Measurements from ENCODE around the gene ZC2HC1B.
A peak's percentile ranks its signal among the peaks of the same experiment; 100 is the strongest.
"Not testable (repeated sequence)": the region's sequence is repeated elsewhere in the genome, so short reads cannot be mapped to it uniquely, and the experiment has no call there.

ZC2HC1B gene

GRCh38 chr6:143864234-143864633 lies at the start of gene ZC2HC1B:
ZC2HC1B (plus strand) TSS chr6:143864474; CDS start chr6:143864540, 66 bp downstream.
- DNase-seq (ENCODE audit: low read depth in 2 of 2): no peak

- DNase-seq (ENCODE audit: low read depth in 2 of 2): no peak
These were observed 46.7 kb upstream of the ZC2HC1B start for GRCh38 chr6:143817621-143818020.

GRCh38 chr6:143821359-143821758 lies 42.9 kb upstream of the ZC2HC1B start:
- no peak for DNase-seq (ENCODE audit: low read depth in 2 of 2)

- DNase-seq (ENCODE audit: low read depth in 2 of 2): no peak
These were observed 41.7 kb upstream of the ZC2HC1B start for GRCh38 chr6:143822584-143823024.

- DNase-seq (ENCODE audit: low read depth in 2 of 2): no peak
These were observed 40.7 kb upstream of the ZC2HC1B start for GRCh38 chr6:143823548-143823947.

- DNase-seq (ENCODE audit: low read depth in 2 of 2): no peak
These were observed 35.7 kb upstream of the ZC2HC1B start for GRCh38 chr6:143828572-143828971.

- DNase-seq (ENCODE audit: low read depth in 2 of 2): no peak
These were observed 28.1 kb upstream of the ZC2HC1B start for GRCh38 chr6:143836150-143836549.

- DNase-seq (ENCODE audit: low read depth in 2 of 2): no peak
These were observed 25.9 kb upstream of the ZC2HC1B start for GRCh38 chr6:143838395-143838794.

GRCh38 chr6:143839196-143839595 lies 25.1 kb upstream of the ZC2HC1B start:
- DNase-seq (ENCODE audit: low read depth in 2 of 2): no peak

- DNase-seq (ENCODE audit: low read depth in 2 of 2): no peak
These were observed 23.5 kb upstream of the ZC2HC1B start for GRCh38 chr6:143840595-143841265.

- no peak for DNase-seq (ENCODE audit: low read depth in 2 of 2)
These were observed 21.8 kb upstream of the ZC2HC1B start for GRCh38 chr6:143842461-143842901.

GRCh38 chr6:143842902-143843676 lies 21.2 kb upstream of the ZC2HC1B start, which contains the start of gene LTV1:
LTV1 (plus strand) TSS chr6:143843338; CDS start chr6:143843478, 140 bp downstream.
- peak; percentile 71 to 80 for DNase-seq (ENCODE audit: low read depth in 2 of 2)

- peak in 1 of 2 donors; percentile 2 for DNase-seq (ENCODE audit: low read depth in 2 of 2)
These were observed 20.6 kb upstream of the ZC2HC1B start for GRCh38 chr6:143843677-143843999.

- DNase-seq (ENCODE audit: low read depth in 2 of 2): no peak
These were observed 20.3 kb upstream of the ZC2HC1B start for GRCh38 chr6:143844006-143844405.

- no peak for DNase-seq (ENCODE audit: low read depth in 2 of 2)
These were observed 19.2 kb upstream of the ZC2HC1B start for GRCh38 chr6:143845033-143845432.

- not testable (repeated sequence) for DNase-seq (ENCODE audit: low read depth in 2 of 2)
These were observed 12.6 kb upstream of the ZC2HC1B start for GRCh38 chr6:143851706-143852105.

GRCh38 chr6:143855057-143855456 lies 9.2 kb upstream of the ZC2HC1B start:
- DNase-seq (ENCODE audit: low read depth in 2 of 2): not testable (repeated sequence)

- not testable (repeated sequence) for DNase-seq (ENCODE audit: low read depth in 2 of 2)
These were observed 7.5 kb upstream of the ZC2HC1B start for GRCh38 chr6:143856762-143857161.

GRCh38 chr6:143857651-143858050 lies 6.6 kb upstream of the ZC2HC1B start:
- no peak for DNase-seq (ENCODE audit: low read depth in 2 of 2)

GRCh38 chr6:143859891-143860660 lies 4.2 kb upstream of the ZC2HC1B start:
- no peak for DNase-seq (ENCODE audit: low read depth in 2 of 2)

GRCh38 chr6:143863771-143864170 lies 503 bp upstream of the ZC2HC1B start:
- no peak for DNase-seq (ENCODE audit: low read depth in 2 of 2)

GRCh38 chr6:143867236-143867635 lies 3.0 kb downstream of the ZC2HC1B start:
- DNase-seq (ENCODE audit: low read depth in 2 of 2): no peak
